CMK (cell line): Measurements from ENCODE around the gene HLA-F.

Experiments
- DNase-seq: peaks from one replicate; pipeline ENCODE4 v3.0.0-alpha.2; 2010; ENCODE audit warnings: low read depth

The HLA-F gene

GRCh38 chr6:29763491-29764289, 40.5 kb downstream of the HLA-F start:
- DNase-seq: no peak

- DNase-seq: no peak
Observed at GRCh38 chr6:29764422-29765196, 41.4 kb downstream of the HLA-F start.

- DNase-seq: no peak
Observed at GRCh38 chr6:29769336-29769735, 46.1 kb downstream of the HLA-F start.

- no peak for DNase-seq
Observed at GRCh38 chr6:29770306-29770705, 47.1 kb downstream of the HLA-F start.

- DNase-seq: no peak
Observed at GRCh38 chr6:29776684-29777083, 53.5 kb downstream of the HLA-F start.
